Measurements from ENCODE around the gene C16orf46.

The C16orf46 gene

DNA sequence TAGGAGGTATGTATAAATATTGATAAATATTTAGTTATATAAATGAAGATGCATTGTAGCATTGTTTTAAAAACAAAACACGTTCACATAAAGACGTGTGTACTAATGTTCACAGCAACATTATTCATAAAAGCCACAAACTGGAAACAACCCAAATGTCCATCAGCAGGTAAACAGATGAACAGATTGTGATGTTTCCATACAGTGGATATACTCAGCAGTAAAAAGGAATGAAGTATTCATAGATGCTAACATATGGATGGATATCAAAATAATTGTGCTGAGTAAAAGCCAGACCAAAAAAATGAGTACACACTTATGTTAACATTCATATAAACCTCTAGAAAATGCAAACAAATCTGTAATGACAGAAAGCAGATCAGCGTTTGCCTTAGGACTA, 64.1 kb downstream of the C16orf46 start:
- no peak for DNase-seq (ENCODE audit: low read depth)

All from stimulated activated CD8-positive, alpha-beta memory T cell treated with anti-CD3 and anti-CD28 coated beads, Interleukin-12 subunit alpha, Interleukin-12 subunit beta, amount 100 ng/mL, for 4 hours (primary cell).